Mucosa of rectum (tissue), 2 donors: ENCODE results near the gene RSPRY1.
A peak's percentile ranks its signal among the peaks of the same experiment; 100 is the strongest.
"Not testable (repeated sequence)": the region's sequence is repeated elsewhere in the genome, so short reads cannot be mapped to it uniquely, and the experiment has no call there.

ENCODE experiments used
- H3K27ac ChIP-seq, 2 donors: one replicate each; pipeline ENCODE4 v1.7.0; 2013; ENCODE audit warnings: inconsistent platforms in 2 of 2, low read depth in 2 of 2, low read length in 2 of 2
- H3K27me3 ChIP-seq, 2 donors: one replicate each; pipeline ENCODE4 v1.7.0; 2013; ENCODE audit warnings: low read length in 2 of 2; ENCODE audit not compliant: control insufficient read depth in 2 of 2, insufficient read depth in 2 of 2
- H3K36me3 ChIP-seq, 2 donors: one replicate each; pipeline ENCODE4 v1.7.0; 2013; ENCODE audit warnings: low read length in 2 of 2; ENCODE audit not compliant: control insufficient read depth in 2 of 2, insufficient read depth in 2 of 2
- H3K4me1 ChIP-seq, 2 donors: one replicate each; pipeline ENCODE4 v1.7.0; 2013; ENCODE audit warnings: low read length in 2 of 2, mild to moderate bottlenecking in 1 of 2; ENCODE audit not compliant: control insufficient read depth in 2 of 2, insufficient read depth in 2 of 2
- H3K4me3 ChIP-seq, 2 donors: one replicate each; pipeline ENCODE4 v1.7.0; 2013; ENCODE audit warnings: low read length in 2 of 2
- H3K9ac ChIP-seq, 2 donors: one replicate each; pipeline ENCODE4 v1.7.0; 2013; ENCODE audit warnings: low read length in 2 of 2, low read depth in 1 of 2, mild to moderate bottlenecking in 1 of 2
- H3K9me3 ChIP-seq, 2 donors: one replicate each; pipeline ENCODE4 v1.7.0; 2013; ENCODE audit warnings: low read length in 2 of 2; ENCODE audit not compliant: control insufficient read depth in 2 of 2
- donor health status: healthy.
- donor health status: Normal muscosa, but diverticular disease.

Gene RSPRY1

DNA sequence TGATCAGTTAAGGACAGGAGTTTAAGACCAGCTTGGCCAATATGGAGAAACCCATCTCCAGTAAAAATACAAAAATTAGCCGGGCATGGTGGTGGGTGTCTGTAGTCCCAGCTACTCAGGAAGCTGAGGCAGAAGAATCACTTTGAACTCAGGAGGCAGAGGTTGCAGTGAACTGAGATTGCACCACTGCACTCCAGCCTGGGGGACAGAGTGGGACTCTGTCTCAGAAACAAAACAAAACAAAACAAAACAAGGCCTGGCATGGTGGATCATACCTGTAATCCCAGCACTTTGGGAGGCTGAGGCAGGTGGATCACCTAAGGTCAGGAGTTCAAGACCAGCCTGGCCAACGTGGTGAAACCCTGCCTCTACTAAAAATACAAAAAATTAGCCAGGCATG lies 81.2 kb downstream of the RSPRY1 start:
- not testable (repeated sequence) for H3K36me3 ChIP-seq, H3K9ac ChIP-seq
- peaks cover 21 to 49% of the 10 kb centered on the region in 2 donors for H3K4me1 ChIP-seq

DNA sequence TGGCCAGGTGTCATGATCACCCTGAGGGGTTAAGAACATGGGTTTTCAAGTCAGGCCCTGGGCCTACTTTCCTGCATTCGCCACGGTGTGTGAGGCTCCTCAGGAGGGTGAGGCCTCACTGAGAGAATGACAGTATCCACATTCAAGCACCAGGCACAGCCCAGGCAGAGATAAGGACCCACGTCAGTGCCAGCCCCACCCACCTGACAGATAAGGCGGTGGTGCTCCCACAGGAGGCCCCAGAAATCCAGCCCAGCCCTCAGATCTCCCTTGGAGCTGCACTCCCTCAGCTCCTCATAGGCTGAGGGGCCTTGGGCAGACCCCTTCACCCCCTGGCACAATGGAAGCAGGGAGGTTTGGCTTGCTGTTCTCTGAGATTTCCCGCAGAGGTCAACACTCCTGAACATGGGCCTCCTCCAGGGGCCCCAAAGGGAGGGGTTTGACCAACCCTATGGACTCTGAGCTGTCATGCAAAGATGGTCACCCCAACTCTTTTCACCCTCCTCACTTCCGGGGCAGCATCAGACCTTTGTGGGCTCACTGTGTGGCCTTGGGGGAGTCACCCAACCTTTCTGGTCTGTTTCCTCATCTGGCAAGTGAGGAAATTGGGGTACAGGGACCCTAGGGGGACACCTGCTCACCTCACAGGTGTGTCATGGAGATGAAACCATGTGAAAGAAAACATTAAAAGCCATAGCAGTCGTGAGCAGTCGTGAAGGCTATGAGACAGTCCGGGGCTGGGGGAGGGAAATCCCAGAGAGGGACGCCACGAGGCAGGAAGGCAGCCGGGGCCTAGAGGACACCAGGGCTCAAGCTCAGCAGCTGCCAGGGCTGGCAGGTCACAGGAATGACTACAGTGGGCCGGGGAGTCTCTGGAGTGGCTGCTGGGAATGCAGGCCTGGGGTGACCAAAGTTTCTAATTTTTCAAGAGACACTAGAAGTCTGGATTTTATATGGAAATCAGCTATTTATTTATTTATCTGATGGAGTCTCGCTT lies 83.0 kb downstream of the RSPRY1 start:
- peak overlapping the region; percentile 64 to 88 for H3K27ac ChIP-seq
- no peaks in the 10 kb centered on the region for H3K9me3 ChIP-seq
- H3K4me3 ChIP-seq, result no peak overlapping the region
- no peaks in the 10 kb centered on the region for H3K27me3 ChIP-seq
- no peaks in the 10 kb centered on the region for H3K36me3 ChIP-seq
- peak overlapping the region; percentile 38 to 78 for H3K9ac ChIP-seq
- H3K4me1 ChIP-seq, result peaks cover 21 to 53% of the 10 kb centered on the region in 2 donors

More for the DNA sequence above, 81.2 kb downstream of the RSPRY1 start:
- peak overlapping the region in 1 of 2 donors; percentile 94 for H3K27ac ChIP-seq
- not testable (repeated sequence) for H3K4me3 ChIP-seq, H3K9me3 ChIP-seq, H3K27me3 ChIP-seq

DNA sequence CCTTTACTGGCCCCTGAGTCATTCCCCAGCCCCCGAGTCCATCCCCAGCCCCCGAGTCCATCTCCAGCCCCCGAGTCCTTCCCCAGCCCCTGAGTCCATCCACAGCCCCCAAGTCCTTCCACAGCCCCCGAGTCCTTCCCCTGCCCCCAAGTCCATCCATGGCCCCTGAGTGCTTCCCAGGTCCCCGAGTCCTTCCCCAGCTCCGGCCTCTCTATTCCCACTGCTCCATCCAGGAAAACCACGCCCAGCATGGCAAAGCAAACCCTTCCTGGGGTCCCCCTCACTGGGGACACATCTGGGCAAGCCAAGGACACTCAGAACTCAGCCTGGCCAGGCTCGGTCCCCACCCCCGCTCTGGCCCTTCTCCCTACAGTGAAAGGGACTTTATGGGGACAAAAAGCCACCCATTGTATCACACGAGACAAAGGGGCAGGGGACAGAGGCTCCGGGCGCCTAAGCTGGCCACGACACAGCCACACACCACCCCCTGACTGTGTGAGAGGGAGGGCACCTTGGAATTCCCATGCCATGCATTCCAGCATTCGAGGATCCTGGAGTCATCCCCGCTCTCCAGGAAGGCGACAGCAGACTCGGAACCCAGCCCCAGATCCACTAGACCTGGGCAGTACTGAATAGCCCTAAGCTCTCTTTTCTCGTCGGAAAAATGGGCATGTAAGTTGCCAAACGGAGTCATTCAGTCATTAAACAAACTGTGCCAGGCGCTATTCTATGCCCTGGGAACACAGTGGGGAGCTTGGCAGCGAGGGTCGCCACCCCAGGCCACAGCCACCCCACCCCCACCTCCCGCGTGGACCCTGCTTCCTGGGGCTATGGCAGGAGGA lies 84.3 kb downstream of the RSPRY1 start:
- Histone ChIP-seq H3K4me1 (peaks cover 15 to 39% of the 10 kb centered on the region in 2 donors), H3K4me3 (no peak overlapping the region)

DNA sequence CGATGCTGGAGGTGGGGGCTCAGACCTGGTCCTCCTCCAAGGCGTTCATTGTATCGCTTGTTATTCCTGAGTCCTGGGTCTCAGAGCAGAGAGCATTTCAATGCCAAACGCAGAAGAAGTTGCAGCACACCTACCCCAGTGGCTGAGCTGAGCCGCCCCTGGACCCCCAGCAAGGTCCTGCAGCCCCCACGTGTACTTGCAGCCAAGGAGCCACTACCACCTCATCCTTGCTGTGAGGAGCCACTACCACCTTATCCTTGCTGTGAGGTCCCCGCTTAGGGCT lies 84.9 kb downstream of the RSPRY1 start:
- Histone ChIP-seq H3K9ac (no peak overlapping the region), H3K27me3 (no peaks in the 10 kb centered on the region), H3K4me3 (no peak overlapping the region), H3K4me1 (peaks cover 12 to 35% of the 10 kb centered on the region in 2 donors), H3K9me3 (no peaks in the 10 kb centered on the region), H3K27ac (no peak overlapping the region), H3K36me3 (no peaks in the 10 kb centered on the region)

More for the DNA sequence above, 84.3 kb downstream of the RSPRY1 start:
- Histone ChIP-seq H3K27me3 (no peaks in the 10 kb centered on the region), H3K36me3 (no peaks in the 10 kb centered on the region), H3K9me3 (no peaks in the 10 kb centered on the region), H3K9ac (peak overlapping the region in 1 of 2 donors; percentile 10), H3K27ac (no peak overlapping the region)

DNA sequence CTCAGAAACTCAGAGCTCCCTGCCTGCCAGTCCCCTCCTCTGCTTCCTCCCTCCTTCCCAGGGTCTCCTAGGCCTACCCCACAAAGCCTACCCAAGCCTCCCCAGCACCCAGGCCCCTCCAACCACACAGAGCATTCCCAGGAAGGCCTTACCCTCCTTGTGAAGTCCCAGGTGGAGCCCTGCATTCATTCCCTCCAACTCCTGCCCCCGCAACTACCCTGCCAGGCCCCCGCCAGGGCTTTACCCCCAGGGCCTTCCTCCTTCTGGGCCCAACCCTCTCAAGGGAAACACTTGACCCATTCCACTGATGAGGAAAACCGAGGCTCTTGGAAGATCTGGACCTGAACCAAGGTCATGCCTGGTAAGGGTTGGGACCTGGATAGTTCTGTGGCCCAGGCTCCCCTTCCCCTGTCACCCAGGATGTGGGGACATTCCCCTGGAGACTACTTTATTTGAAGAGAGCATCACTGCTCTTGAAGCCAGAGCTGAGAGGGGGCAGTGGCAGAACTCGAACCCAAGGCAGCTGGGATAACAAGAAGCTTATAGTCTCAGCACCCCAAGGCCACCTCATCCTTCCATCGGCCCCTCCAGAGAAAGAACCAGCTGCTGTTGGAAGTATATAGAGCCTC lies 85.9 kb downstream of the RSPRY1 start:
- Histone ChIP-seq H3K4me1 (peaks cover 8 to 32% of the 10 kb centered on the region in 2 donors), H3K27ac (no peak overlapping the region), H3K9ac (no peak overlapping the region)

DNA sequence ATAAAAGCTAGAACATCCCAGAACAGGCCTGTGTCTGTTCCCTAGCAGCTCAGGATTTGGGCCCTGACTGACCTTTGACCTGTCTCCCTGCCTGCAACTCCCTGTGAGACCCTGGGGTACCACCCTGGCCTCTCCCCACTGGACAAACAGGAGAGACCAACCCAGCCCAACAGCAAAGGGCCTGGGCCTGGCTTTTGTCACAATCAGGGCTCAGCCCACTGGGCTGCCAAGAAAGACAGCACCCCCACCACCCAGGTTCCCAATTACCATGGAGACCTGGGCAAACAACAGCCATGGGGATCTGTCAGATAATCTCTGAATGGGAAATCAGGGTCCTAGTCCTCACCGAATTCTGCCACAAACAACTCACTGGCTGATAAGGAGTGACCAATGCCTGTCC lies 87.2 kb downstream of the RSPRY1 start:
- Histone ChIP-seq H3K27me3 (no peaks in the 10 kb centered on the region), H3K9me3 (no peaks in the 10 kb centered on the region), H3K36me3 (no peaks in the 10 kb centered on the region), H3K4me3 (no peak overlapping the region), H3K9ac (no peak overlapping the region), H3K27ac (no peak overlapping the region), H3K4me1 (peaks cover 9 to 22% of the 10 kb centered on the region in 2 donors)

More for the DNA sequence above, 85.9 kb downstream of the RSPRY1 start:
- Histone ChIP-seq H3K9me3 (no peaks in the 10 kb centered on the region), H3K27me3 (no peaks in the 10 kb centered on the region), H3K4me3 (no peak overlapping the region), H3K36me3 (no peaks in the 10 kb centered on the region)

DNA sequence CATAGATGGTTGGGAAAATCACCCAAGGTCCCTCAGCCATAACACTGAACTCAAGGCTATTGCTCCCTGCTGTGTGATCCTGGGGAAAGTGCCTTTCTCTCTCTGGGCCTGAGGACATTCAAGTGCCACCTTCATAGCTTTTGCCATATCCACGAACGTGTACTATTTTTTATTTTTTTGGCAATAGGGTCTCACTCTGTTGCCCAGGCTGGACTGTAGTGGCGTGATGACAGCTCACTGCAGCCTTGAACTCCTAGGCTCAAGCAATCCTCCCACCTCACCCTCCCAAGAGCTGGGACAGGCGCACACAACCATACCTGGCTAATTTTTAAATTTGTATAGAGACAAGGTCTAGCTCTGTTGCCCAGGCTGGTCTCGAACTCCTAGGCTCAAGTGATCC lies 87.7 kb downstream of the RSPRY1 start:
- no peak overlapping the region for H3K4me3 ChIP-seq
- H3K4me1 ChIP-seq, result peaks cover 9 to 18% of the 10 kb centered on the region in 2 donors
- no peaks in the 10 kb centered on the region for H3K27me3 ChIP-seq
- H3K27ac ChIP-seq, result no peak overlapping the region
- no peaks in the 10 kb centered on the region for H3K36me3 ChIP-seq
- no peak overlapping the region for H3K9ac ChIP-seq
- no peaks in the 10 kb centered on the region for H3K9me3 ChIP-seq

DNA sequence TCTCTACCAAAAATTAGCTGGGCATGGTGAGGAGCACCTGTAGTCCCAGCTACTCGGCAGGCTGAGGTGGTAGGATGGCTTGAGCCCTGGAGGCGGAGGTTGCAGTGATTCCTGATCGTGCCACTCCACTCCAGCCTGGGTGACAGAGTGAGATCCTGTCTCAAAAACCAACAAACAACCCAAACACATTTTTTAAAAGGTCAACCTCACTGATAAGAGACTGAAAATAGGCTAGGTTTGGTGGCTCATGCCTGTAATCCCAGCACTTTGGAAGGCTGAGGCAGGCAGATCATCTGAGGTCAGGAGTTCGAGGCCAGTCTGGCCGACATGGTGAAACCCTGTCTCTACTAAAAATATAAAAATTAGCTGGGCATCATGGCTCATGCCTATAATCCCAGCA lies 89.8 kb downstream of the RSPRY1 start:
- not testable (repeated sequence) for H3K36me3 ChIP-seq, H3K27ac ChIP-seq, H3K9me3 ChIP-seq, H3K27me3 ChIP-seq, H3K9ac ChIP-seq, H3K4me3 ChIP-seq
- H3K4me1 ChIP-seq, result peaks cover 6 to 21% of the 10 kb centered on the region in 2 donors

DNA sequence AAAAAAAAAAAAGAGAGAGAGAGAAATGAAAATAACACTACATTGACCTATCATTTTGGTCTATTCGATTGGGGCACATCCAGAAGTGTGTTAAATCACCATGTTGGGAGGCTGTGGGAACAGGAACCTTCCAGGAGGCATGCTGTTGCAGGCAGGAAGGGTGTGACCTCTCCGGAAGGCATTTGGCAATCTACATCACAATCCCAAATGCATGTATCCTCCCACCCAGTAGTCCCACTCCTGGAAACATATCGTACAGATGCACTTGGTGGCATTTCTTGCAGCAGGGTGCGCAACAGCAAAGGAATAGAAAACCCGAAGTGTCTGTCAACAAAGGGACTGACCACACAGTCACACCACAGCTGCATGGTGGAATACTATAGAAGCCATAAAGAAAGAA lies 90.5 kb downstream of the RSPRY1 start:
- Histone ChIP-seq H3K4me1 (peaks cover 6 to 21% of the 10 kb centered on the region in 2 donors), H3K36me3 (no peaks in the 10 kb centered on the region), H3K4me3 (no peak overlapping the region), H3K9ac (no peak overlapping the region), H3K27ac (no peak overlapping the region), H3K27me3 (no peaks in the 10 kb centered on the region), H3K9me3 (no peaks in the 10 kb centered on the region)

DNA sequence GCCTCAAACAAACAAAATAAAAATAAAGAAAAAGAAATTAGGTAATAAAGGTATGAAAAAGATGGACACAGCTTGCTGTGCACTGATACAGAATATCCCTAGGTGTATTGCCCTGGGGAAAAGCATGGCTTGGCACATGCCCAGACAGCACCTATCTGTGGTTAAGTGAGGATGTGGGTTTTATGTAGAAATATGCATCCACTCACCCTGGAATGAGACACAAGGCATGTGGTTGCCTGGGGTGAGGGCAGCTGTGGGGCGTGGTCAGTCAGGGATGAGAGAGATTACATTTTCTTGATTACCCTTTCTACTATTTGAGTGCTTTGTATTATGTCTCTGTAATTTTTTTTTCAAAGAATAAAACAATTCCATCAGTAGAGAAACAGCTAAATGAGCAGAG lies 91.5 kb downstream of the RSPRY1 start:
- Histone ChIP-seq H3K27ac (no peak overlapping the region), H3K4me1 (peaks cover 6 to 21% of the 10 kb centered on the region in 2 donors), H3K9me3 (no peaks in the 10 kb centered on the region), H3K36me3 (no peaks in the 10 kb centered on the region), H3K9ac (no peak overlapping the region), H3K4me3 (no peak overlapping the region), H3K27me3 (no peaks in the 10 kb centered on the region)
